ENCODE measurements around the gene IRS1.

DNA sequence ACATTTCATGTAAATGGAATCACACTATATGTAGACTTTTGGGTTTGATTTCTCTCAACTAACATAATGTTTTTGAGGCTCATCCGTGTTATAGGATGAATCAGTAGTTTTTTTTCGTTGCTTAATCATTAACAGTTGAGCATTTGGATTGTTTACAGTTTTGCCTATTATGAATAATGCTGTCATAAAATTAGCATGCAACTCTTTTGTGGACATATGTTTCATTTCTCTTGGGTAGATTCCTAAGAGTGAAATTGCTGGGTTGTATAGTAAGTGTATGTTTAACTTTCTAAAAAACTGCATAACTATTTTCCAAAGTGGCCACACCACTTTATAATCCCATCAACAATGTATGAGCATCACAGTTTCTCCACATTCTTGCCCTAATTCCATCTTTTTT is 28.6 kb upstream of the IRS1 start:
- TF ChIP-seq POLR2AphosphoS5 (IDR thresholded peaks at IDR 0.05) = no peak
- TF ChIP-seq, protein P1, sequence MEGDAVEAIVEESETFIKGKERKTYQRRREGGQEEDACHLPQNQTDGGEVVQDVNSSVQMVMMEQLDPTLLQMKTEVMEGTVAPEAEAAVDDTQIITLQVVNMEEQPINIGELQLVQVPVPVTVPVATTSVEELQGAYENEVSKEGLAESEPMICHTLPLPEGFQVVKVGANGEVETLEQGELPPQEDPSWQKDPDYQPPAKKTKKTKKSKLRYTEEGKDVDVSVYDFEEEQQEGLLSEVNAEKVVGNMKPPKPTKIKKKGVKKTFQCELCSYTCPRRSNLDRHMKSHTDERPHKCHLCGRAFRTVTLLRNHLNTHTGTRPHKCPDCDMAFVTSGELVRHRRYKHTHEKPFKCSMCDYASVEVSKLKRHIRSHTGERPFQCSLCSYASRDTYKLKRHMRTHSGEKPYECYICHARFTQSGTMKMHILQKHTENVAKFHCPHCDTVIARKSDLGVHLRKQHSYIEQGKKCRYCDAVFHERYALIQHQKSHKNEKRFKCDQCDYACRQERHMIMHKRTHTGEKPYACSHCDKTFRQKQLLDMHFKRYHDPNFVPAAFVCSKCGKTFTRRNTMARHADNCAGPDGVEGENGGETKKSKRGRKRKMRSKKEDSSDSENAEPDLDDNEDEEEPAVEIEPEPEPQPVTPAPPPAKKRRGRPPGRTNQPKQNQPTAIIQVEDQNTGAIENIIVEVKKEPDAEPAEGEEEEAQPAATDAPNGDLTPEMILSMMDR (IDR thresholded peaks at IDR 0.05) = no peak
